ENCODE measurements around the gene LHX4. TPM values are rescaled to one million over a fixed set of nuclear protein-coding genes. Genes with fewer than 3 reads are reported as not detected.

LHX4 gene
- total and polyA plus RNA-seq, 2 of the 4 experiments (the other 2 are of a cell fraction), result 0.05 to 0.18 TPM

DNA sequence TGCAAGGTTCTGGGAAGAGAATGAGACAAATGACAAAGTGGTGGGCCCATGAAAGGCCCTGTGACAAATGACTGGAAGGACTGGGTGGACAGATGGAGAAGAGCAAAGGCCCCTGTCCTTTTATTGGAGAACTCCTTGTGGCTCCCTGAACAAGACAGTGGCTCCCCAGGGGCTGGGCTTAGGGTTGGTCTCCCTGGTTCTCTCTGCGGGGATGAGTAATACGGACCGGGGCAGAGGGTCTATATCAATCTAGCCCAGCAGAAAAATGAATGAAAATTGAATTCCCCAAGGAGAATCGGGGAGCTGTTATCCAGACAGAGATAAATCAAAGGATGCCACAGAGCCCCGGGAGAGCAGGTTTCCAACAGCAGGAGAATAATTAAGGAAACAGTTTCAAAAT lies 5.2 kb upstream of the LHX4 start:
- Histone ChIP-seq H4K5ac (ENCODE audit: low read depth, low read length) (no peak overlapping the region), H4K91ac (ENCODE audit: insufficient read depth, low read depth, low read length) (no peak overlapping the region), H2AK5ac (ENCODE audit: low read depth, low read length) (no peak overlapping the region), H2AK9ac (replicated peaks; ENCODE audit: low read depth, low read length, poor library complexity) (no peak overlapping the region), H4K20me1 (ENCODE audit: insufficient read depth, low read length) (no peaks in the 10 kb centered on the region; the same call in 1 of the 2 replicates), H3K27ac (ENCODE audit: insufficient read depth, low read length) (no peak overlapping the region), H3K4me3 (ENCODE audit: insufficient read depth, low read depth, low read length) (no peak overlapping the region), H3K9me1 (ENCODE audit: insufficient read depth, low read length) (no peaks in the 10 kb centered on the region), H3K9me3 (ENCODE audit: control insufficient read depth, insufficient read depth, low read length) (peaks cover 5% of the 10 kb centered on the region; the same call in 1 of the 2 replicates), H2BK20ac (ENCODE audit: low read depth, low read length) (no peak overlapping the region), H3K18ac (ENCODE audit: low read depth, low read length) (no peak overlapping the region), H3K9ac (ENCODE audit: low read depth, low read length) (no peak overlapping the region), H3K4me1 (ENCODE audit: control insufficient read depth, insufficient read depth, low read length) (no peaks in the 10 kb centered on the region; the same call in 1 of the 2 replicates), H3K79me1 (ENCODE audit: low read depth in 1 of 2, low read length in 2 of 2) (no peaks in the 10 kb centered on the region), H4K8ac (ENCODE audit: low read depth in 2 of 2, low read length in 2 of 2) (no peak overlapping the region), H3K4ac (ENCODE audit: low read depth, low read length) (no peak overlapping the region), H2BK120ac (ENCODE audit: low read depth, low read length) (no peak overlapping the region), H3K23ac (ENCODE audit: low read depth, low read length) (no peak overlapping the region), H3K36me3 (ENCODE audit: control insufficient read depth, insufficient read depth, low read length) (no peaks in the 10 kb centered on the region), H3K4me2 (ENCODE audit: low read depth, low read length) (no peak overlapping the region), H2AFZ (replicated peaks; ENCODE audit: low read length, poor library complexity) (no peak overlapping the region), H3K56ac (ENCODE audit: extremely low read depth, insufficient read depth, low read length) (no peak overlapping the region), H2BK5ac (ENCODE audit: low read depth, low read length, poor library complexity, severe bottlenecking) (no peak overlapping the region), H3K27me3 (ENCODE audit: control insufficient read depth, insufficient read depth, low read length) (peaks cover 72% of the 10 kb centered on the region), H2BK15ac (ENCODE audit: low read depth, low read length) (no peak overlapping the region), H3K14ac (replicated peaks; ENCODE audit: low read depth, low read length) (no peak overlapping the region)
- ATAC-seq (ENCODE audit: low read depth) (no peak), DNase-seq (no peak)
- dilution Hi-C loops (cut with HindIII; ENCODE audit: low sequenced_read_pairs, unreplicated experiment) (no loop called here), intact Hi-C loops (cut with micrococcal nuclease) (no loop called here), in situ Hi-C loops (cut with MboI; ENCODE audit: low sequenced_read_pairs) (no loop called here)
- BruUV-seq (replicated peaks), result no TSS peak
- POLR2A ChIA-PET (ENCODE audit: unreplicated experiment), result no interaction called here
- TF ChIP-seq CHD1 (IDR thresholded peaks at IDR 0.05; ENCODE audit: low read depth, low read length) (no peak), CEBPB (IDR thresholded peaks at IDR 0.05; ENCODE audit: low read depth, low read length) (no peak), MXI1 (IDR thresholded peaks at IDR 0.05; ENCODE audit: borderline replicate concordance, low read depth, low read length) (no peak), RCOR1 (IDR thresholded peaks at IDR 0.05; ENCODE audit: insufficient replicate concordance, low read length) (no peak)
- CTCF ChIA-PET, result no interaction called here
- WGBS, 2 experiments (ENCODE audit: extremely low coverage in 2 of 2, insufficient read length in 1 of 2), result 74% methylated on average over 3 of the region's 5 CpGs; no CpG with 5 or more reads in 1 of the 2 experiments

Data from IMR-90 (cell line).